ENCODE measurements around the gene PLCG2.

DNA sequence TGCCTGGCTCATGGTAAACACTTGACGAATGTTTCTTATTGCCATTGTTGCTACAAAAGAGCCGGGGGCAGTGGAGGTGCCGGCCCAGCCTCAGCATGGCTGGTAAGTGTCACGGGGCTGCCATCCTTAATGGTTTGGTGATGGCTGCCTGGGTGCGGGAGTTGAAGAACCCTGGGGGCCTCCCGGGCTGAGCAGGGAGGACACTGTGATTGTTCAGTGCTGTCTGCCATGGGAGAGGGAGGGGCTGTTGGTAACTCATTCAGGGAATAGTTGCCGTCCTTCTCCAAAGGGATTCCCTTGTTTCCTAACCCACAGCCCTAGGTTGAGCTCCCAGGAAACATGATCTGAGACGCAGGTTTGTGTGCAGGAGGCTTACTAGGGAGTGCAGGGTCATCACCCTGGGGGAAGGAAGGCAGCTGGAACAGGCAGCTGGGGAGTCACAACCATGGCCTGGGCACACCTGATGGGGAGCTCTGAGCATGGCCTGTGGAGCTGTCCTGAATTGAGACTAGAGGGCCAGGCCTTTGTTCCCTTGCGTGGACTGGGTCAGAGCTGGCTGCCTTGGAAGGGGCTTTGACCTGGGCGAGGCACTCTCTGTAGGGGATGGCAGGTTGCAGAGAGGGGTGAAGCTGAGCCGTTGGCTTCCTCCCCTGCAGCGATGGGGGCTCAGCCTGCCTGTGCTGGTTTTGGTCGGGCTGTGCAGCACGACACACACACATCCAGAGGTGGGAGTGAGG, 85.7 kb downstream of the PLCG2 start:
- TF ChIP-seq, protein P1, sequence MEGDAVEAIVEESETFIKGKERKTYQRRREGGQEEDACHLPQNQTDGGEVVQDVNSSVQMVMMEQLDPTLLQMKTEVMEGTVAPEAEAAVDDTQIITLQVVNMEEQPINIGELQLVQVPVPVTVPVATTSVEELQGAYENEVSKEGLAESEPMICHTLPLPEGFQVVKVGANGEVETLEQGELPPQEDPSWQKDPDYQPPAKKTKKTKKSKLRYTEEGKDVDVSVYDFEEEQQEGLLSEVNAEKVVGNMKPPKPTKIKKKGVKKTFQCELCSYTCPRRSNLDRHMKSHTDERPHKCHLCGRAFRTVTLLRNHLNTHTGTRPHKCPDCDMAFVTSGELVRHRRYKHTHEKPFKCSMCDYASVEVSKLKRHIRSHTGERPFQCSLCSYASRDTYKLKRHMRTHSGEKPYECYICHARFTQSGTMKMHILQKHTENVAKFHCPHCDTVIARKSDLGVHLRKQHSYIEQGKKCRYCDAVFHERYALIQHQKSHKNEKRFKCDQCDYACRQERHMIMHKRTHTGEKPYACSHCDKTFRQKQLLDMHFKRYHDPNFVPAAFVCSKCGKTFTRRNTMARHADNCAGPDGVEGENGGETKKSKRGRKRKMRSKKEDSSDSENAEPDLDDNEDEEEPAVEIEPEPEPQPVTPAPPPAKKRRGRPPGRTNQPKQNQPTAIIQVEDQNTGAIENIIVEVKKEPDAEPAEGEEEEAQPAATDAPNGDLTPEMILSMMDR (IDR thresholded peaks at IDR 0.05; ENCODE audit: low read depth, low read length), result no peak
- TF ChIP-seq, protein P2, sequence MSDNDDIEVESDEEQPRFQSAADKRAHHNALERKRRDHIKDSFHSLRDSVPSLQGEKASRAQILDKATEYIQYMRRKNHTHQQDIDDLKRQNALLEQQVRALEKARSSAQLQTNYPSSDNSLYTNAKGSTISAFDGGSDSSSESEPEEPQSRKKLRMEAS (IDR thresholded peaks at IDR 0.05; ENCODE audit: low read depth, low read length), result no peak
- no peak for TF ChIP-seq MYC (IDR thresholded peaks at IDR 0.05; ENCODE audit: low read depth, low read length)

Data from NB4 (cell line).